ENCODE measurements around the gene WDR19.

DNA sequence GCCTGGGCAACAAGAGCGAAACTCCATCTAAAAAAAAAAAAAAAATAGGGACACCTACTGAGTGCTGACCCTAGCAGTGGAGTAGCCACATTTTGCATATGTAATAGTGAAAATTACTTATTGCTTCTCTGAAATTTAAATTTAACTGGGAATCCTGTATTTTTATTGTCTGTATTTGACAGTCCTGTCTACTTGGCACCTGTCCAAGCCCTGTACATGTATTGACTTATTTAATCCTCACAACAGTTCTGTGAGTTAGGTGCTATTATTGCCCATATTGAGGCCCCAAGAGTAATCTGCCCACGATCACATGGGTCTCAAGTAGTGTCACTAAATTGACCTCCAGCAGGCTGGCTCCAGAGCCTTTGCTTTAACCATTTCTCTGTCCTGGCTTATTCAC lies 81.6 kb downstream of the WDR19 start:
- no peak for TF ChIP-seq EZH2 (IDR thresholded peaks at IDR 0.05; ENCODE audit: low read depth)
- TF ChIP-seq CTCF (conservative IDR thresholded peaks at IDR 0.05) = no peak

Measured in PC-9 (cell line).